ENCODE measurements around the gene ACAD11.
"Not testable (repeated sequence)": the region's sequence is repeated elsewhere in the genome, so short reads cannot be mapped to it uniquely, and the experiment has no call there.

ACAD11 gene

DNA sequence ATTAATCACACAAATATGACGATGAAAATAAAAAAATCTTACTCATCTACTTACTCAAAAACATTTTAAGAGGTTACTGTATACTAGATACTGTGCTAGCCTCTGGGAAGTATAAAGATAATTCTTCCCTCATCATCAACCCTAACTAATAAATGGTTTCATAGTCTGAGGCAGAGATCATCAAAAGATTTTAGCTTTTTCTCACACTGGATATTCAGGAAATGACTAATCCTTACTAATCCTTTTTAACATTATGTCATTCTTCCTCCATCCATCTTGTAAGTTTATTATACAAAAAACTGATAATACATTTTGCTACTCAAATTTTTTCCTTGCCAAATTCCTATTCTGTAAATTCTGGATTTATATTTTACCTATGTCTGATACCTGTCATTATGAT lies 29.7 kb downstream of the ACAD11 start:
- ATAC-seq (peak; percentile 51), DNase-seq (ENCODE audit: low spot score in 2 of 2) (no peak)
- no peak overlapping the region for H3K27ac Mint-ChIP-seq
- H3K4me3 Mint-ChIP-seq = no peak overlapping the region
- peaks cover 50% of the 10 kb centered on the region for H3K36me3 Mint-ChIP-seq
- no peaks in the 10 kb centered on the region for H3K4me1 Mint-ChIP-seq
- H3K9me3 Mint-ChIP-seq = no peaks in the 10 kb centered on the region

- Mint-ChIP-seq H3K27ac (no peak overlapping the region), H3K4me1 (no peaks in the 10 kb centered on the region), H3K9me3 (no peaks in the 10 kb centered on the region), H3K36me3 (peaks cover 52% of the 10 kb centered on the region), H3K4me3 (no peak overlapping the region)
- DNase-seq (ENCODE audit: low spot score in 2 of 2) (no peak), ATAC-seq (no peak)
Observed at GRCh38 chr3:132628157-132628556, 31.5 kb downstream of the ACAD11 start.

GRCh38 chr3:132626955-132627354 lies 32.7 kb downstream of the ACAD11 start:
- DNase-seq (ENCODE audit: low spot score in 2 of 2) = no peak
- Mint-ChIP-seq H3K9me3 (no peaks in the 10 kb centered on the region), H3K4me1 (no peaks in the 10 kb centered on the region), H3K4me3 (no peak overlapping the region), H3K27ac (peak overlapping the region; percentile 11), H3K36me3 (peaks cover 52% of the 10 kb centered on the region)
- no peak for ATAC-seq

- Mint-ChIP-seq H3K9me3 (no peaks in the 10 kb centered on the region), H3K4me3 (no peak overlapping the region), H3K36me3 (peaks cover 54% of the 10 kb centered on the region), H3K4me1 (no peaks in the 10 kb centered on the region), H3K27ac (no peak overlapping the region)
- no peak for DNase-seq (ENCODE audit: low spot score in 2 of 2)
- no peak for ATAC-seq
Observed at GRCh38 chr3:132625613-132626012, 34.0 kb downstream of the ACAD11 start.

GRCh38 chr3:132624790-132625189 lies 34.8 kb downstream of the ACAD11 start:
- Mint-ChIP-seq H3K27ac (no peak overlapping the region), H3K9me3 (no peaks in the 10 kb centered on the region), H3K36me3 (peaks cover 48% of the 10 kb centered on the region), H3K4me1 (no peaks in the 10 kb centered on the region), H3K4me3 (no peak overlapping the region)
- no peak for ATAC-seq
- no peak for DNase-seq (ENCODE audit: low spot score in 2 of 2)

DNA sequence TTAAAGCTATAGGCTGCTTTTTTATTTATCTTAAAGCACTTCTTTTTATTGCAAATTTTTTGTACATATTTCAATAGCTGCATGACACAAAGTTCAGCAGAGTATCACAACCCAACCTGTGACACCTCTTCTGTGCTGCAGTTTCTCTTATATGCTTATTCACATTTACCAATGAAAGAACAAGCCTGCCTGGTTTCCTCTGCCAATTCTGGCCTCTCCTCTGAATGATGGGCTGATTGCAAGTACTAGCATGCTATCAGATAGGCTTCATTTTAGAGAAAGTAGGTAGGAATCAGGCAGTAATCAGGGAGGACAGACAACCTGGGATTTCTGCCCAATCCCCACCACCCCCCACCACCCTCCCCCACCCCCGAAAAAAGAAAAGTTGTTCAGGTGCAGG lies 36.0 kb downstream of the ACAD11 start:
- no peaks in the 10 kb centered on the region for H3K4me1 Mint-ChIP-seq
- H3K36me3 Mint-ChIP-seq = peaks cover 39% of the 10 kb centered on the region
- H3K27ac Mint-ChIP-seq = no peak overlapping the region
- no peak for DNase-seq (ENCODE audit: low spot score in 2 of 2)
- no peak for ATAC-seq
- no peaks in the 10 kb centered on the region for H3K9me3 Mint-ChIP-seq
- no peak overlapping the region for H3K4me3 Mint-ChIP-seq

DNA sequence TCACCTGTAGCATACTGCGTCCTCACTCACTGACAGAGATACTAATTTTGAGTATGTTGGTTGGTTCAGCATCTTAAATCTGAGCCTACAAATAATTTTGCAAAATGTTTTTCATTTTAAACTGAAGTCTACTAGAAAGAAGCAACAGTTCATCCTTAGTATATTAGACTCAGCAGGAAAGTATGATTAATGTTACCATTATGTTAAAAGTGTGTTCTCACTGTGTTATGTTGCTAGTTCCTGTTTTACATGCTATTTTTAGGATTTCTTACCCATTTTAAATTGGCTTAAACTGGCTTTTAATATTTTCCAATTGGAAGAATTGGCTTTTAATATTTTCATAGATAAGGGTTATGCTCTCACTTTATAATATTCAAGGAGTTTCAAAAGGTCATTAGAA lies 36.8 kb downstream of the ACAD11 start:
- no peak for DNase-seq (ENCODE audit: low spot score in 2 of 2)
- no peak overlapping the region for H3K4me3 Mint-ChIP-seq
- H3K4me1 Mint-ChIP-seq = no peaks in the 10 kb centered on the region
- peaks cover 35% of the 10 kb centered on the region for H3K36me3 Mint-ChIP-seq
- ATAC-seq = no peak
- no peaks in the 10 kb centered on the region for H3K9me3 Mint-ChIP-seq
- no peak overlapping the region for H3K27ac Mint-ChIP-seq

GRCh38 chr3:132622148-132622547 lies 37.5 kb downstream of the ACAD11 start:
- no peaks in the 10 kb centered on the region for H3K4me1 Mint-ChIP-seq
- ATAC-seq (no peak), DNase-seq (ENCODE audit: low spot score in 2 of 2) (no peak)
- H3K27ac Mint-ChIP-seq = no peak overlapping the region
- H3K9me3 Mint-ChIP-seq = no peaks in the 10 kb centered on the region
- H3K36me3 Mint-ChIP-seq = peaks cover 28% of the 10 kb centered on the region
- no peak overlapping the region for H3K4me3 Mint-ChIP-seq

DNA sequence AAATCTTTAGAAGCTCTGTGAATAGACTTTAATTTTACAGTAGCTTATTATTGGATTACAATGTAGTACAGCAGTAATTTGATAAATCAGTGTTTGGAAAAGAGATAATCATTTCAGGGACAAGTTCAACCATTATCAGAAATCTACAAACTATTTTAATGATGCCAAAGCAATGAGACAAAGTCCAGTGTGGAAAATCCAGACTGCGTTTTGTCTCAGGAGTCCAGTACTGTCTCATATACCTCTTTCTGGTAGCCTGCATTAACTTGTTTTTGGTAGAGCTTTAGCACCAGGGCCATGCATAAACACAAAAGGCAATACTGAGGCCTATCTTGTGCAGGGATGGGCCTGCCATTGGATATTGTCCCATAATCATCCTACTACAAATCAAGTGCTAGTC lies 42.8 kb downstream of the ACAD11 start:
- H3K36me3 Mint-ChIP-seq = peaks cover 19% of the 10 kb centered on the region
- no peak overlapping the region for H3K4me3 Mint-ChIP-seq
- no peak for ATAC-seq
- peaks cover 6% of the 10 kb centered on the region for H3K4me1 Mint-ChIP-seq
- no peak overlapping the region for H3K27ac Mint-ChIP-seq
- peaks cover 3% of the 10 kb centered on the region for H3K9me3 Mint-ChIP-seq
- DNase-seq (ENCODE audit: low spot score in 2 of 2) = no peak

DNA sequence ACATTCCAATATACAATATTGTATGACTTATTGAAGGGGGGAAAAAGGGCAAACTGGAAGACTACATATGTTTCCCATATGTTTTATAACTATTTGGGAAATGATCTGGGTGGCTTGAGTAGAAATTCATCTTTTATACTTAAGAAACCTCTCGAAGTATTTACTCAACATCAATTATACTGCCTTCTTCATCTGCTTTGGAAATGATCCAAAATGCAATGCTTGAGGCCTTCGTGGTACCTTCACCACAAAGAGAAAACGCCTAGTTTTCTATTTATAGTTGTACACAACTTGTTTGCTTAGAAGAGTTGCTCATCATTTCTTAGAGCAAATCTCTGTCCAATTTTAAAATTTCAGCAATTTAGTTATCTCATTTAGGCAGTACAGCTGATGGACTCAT lies 43.7 kb downstream of the ACAD11 start:
- Mint-ChIP-seq H3K4me1 (peaks cover 6% of the 10 kb centered on the region), H3K9me3 (peaks cover 3% of the 10 kb centered on the region), H3K27ac (no peak overlapping the region), H3K36me3 (peaks cover 18% of the 10 kb centered on the region), H3K4me3 (no peak overlapping the region)
- no peak for DNase-seq (ENCODE audit: low spot score in 2 of 2)
- no peak for ATAC-seq

DNA sequence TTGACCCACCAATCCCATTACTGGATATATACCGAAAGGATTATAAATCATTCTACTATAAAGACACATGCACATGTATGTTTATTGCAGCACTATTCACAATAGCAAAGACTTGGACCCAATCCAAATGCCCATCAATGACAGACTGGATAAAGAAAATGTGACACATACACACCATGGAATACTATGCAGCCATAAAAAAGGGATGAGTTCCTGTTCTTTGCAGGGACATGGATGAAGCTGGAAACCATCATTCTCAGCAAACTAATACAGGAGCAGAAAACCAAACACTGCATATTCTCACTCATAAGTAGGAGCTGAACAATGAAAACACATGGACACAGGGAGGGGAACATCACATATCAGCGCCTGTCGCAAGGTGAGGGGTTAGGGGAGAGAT lies 44.3 kb downstream of the ACAD11 start:
- H3K27ac Mint-ChIP-seq; ATAC-seq; H3K4me1 Mint-ChIP-seq; DNase-seq (ENCODE audit: low spot score in 2 of 2); H3K9me3 Mint-ChIP-seq; H3K4me3 Mint-ChIP-seq: not testable (repeated sequence)
- peaks cover 13% of the 10 kb centered on the region for H3K36me3 Mint-ChIP-seq

GRCh38 chr3:132606620-132607019 lies 53.0 kb downstream of the ACAD11 start:
- not testable (repeated sequence) for H3K27ac Mint-ChIP-seq; H3K4me1 Mint-ChIP-seq; H3K4me3 Mint-ChIP-seq; DNase-seq (ENCODE audit: low spot score in 2 of 2); H3K9me3 Mint-ChIP-seq; ATAC-seq
- peaks cover 43% of the 10 kb centered on the region for H3K36me3 Mint-ChIP-seq

DNA sequence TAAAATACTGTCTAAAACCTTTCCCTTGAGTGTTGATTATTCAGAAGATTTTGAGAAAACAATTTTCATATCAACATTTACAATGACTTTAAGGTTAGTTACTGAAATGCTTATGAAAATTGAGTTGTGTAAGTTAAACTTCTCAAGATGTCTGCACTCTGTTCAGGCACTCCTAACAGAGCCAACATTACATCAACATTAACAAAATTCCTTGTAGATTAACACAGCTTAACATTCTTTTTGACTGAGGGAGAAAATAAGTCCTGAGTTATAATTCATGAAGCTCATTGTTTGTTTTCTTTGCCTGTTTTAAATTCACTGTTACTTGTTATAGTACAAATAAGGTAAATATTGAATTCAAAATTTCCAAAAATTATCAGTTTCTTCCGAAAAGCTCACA lies 53.5 kb downstream of the ACAD11 start:
- ATAC-seq (no peak), DNase-seq (ENCODE audit: low spot score in 2 of 2) (no peak)
- no peak overlapping the region for H3K27ac Mint-ChIP-seq
- peaks cover 5% of the 10 kb centered on the region for H3K4me1 Mint-ChIP-seq
- H3K36me3 Mint-ChIP-seq = peaks cover 43% of the 10 kb centered on the region
- no peak overlapping the region for H3K4me3 Mint-ChIP-seq
- peaks cover 2% of the 10 kb centered on the region for H3K9me3 Mint-ChIP-seq

DNA sequence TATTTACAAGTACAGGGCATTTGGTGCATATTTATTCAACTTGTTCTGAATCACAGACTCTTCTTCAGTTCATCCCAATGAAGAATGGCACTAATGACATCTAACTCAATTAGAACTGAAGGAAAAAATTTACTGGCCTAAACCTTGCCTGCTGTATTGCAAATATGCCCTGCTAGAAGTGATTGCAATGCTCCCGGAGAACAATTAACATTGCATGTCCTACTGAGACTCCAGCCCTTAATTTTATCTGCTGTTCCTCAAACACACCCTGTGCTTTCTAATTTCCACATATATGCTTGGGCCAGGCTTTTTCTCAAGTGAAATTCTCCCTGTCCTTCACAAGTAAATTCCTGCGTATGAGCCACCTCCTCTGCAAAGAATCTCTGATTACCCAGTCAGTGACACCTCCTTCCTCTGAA lies 54.2 kb downstream of the ACAD11 start:
- peaks cover 2% of the 10 kb centered on the region for H3K9me3 Mint-ChIP-seq
- DNase-seq (ENCODE audit: low spot score in 2 of 2) (no peak), ATAC-seq (no peak)
- H3K4me1 Mint-ChIP-seq = peaks cover 5% of the 10 kb centered on the region
- no peak overlapping the region for H3K4me3 Mint-ChIP-seq
- H3K27ac Mint-ChIP-seq = no peak overlapping the region
- H3K36me3 Mint-ChIP-seq = peaks cover 43% of the 10 kb centered on the region

- not testable (repeated sequence) for H3K4me1 Mint-ChIP-seq; H3K27ac Mint-ChIP-seq; ATAC-seq; H3K9me3 Mint-ChIP-seq; DNase-seq (ENCODE audit: low spot score in 2 of 2); H3K4me3 Mint-ChIP-seq
- H3K36me3 Mint-ChIP-seq = peaks cover 33% of the 10 kb centered on the region
Observed at GRCh38 chr3:132600614-132601013, 59.0 kb downstream of the ACAD11 start.

GRCh38 chr3:132598181-132598580 lies 61.4 kb downstream of the ACAD11 start:
- Mint-ChIP-seq H3K4me1 (no peaks in the 10 kb centered on the region), H3K36me3 (peaks cover 25% of the 10 kb centered on the region), H3K9me3 (no peaks in the 10 kb centered on the region), H3K27ac (peak overlapping the region; percentile 1), H3K4me3 (no peak overlapping the region)
- no peak for ATAC-seq
- no peak for DNase-seq (ENCODE audit: low spot score in 2 of 2)

- Mint-ChIP-seq H3K27ac (no peak overlapping the region), H3K4me3 (no peak overlapping the region), H3K36me3 (peaks cover 20% of the 10 kb centered on the region), H3K4me1 (no peaks in the 10 kb centered on the region), H3K9me3 (no peaks in the 10 kb centered on the region)
- no peak for DNase-seq (ENCODE audit: low spot score in 2 of 2)
- no peak for ATAC-seq
Observed at GRCh38 chr3:132597660-132598059, 61.9 kb downstream of the ACAD11 start.
